ENCODE results near the gene MINDY4.

- no peak for TF ChIP-seq CTCF (IDR thresholded peaks at IDR 0.05)
- no peak for TF ChIP-seq POLR2A (IDR thresholded peaks at IDR 0.05)
- no peak for TF ChIP-seq POLR2AphosphoS5 (IDR thresholded peaks at IDR 0.05)
Observed at GRCh38 chr7:30837581-30837980, 66.4 kb downstream of the MINDY4 start.
